Astrocyte (in vitro differentiated cells and primary cell): ENCODE data around the gene KRT77.

ENCODE experiments used
- EZH2 ChIP-seq: IDR thresholded peaks from 2 replicates; pipeline ENCODE4 v1.6.1; 2012; ENCODE audit warnings: mild to moderate bottlenecking, low read length, inconsistent platforms; ENCODE audit not compliant: insufficient read depth
- TF ChIP-seq, protein P1 (sequence below): IDR thresholded peaks from 2 replicates; pipeline ENCODE4 v1.5.1; 2011; ENCODE audit warnings: low read depth, mild to moderate bottlenecking, inconsistent platforms, low read length, moderate library complexity; ENCODE audit not compliant: insufficient read depth

DNA sequence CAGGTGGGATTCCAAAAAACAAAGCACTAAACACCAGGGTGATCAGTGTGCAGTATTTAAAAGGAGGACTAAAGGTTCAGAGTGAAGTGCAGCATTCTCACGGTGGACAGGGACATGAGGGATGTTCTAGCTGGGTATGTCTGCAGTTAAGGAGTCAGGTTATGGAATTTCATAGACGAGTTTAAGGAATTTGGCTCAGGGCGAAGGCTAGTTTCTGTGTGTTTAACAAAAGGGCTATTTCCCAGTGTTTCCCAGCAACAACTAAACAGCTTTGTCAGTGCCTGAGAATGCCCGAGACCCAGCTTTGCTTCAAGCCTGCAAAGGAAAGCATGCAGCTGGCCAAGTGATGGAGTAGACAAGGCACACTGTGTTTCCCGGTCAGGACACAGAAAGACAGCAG lies 30.1 kb downstream of the KRT77 start:
- TF ChIP-seq, protein P1, sequence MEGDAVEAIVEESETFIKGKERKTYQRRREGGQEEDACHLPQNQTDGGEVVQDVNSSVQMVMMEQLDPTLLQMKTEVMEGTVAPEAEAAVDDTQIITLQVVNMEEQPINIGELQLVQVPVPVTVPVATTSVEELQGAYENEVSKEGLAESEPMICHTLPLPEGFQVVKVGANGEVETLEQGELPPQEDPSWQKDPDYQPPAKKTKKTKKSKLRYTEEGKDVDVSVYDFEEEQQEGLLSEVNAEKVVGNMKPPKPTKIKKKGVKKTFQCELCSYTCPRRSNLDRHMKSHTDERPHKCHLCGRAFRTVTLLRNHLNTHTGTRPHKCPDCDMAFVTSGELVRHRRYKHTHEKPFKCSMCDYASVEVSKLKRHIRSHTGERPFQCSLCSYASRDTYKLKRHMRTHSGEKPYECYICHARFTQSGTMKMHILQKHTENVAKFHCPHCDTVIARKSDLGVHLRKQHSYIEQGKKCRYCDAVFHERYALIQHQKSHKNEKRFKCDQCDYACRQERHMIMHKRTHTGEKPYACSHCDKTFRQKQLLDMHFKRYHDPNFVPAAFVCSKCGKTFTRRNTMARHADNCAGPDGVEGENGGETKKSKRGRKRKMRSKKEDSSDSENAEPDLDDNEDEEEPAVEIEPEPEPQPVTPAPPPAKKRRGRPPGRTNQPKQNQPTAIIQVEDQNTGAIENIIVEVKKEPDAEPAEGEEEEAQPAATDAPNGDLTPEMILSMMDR: no peak
- no peak for TF ChIP-seq EZH2
